GM06990 (cell line): ENCODE results near the gene TMEM132A.

ENCODE experiments used
- DNase-seq: peaks from one replicate; pipeline ENCODE4 v3.0.0-alpha.2; 2011; ENCODE audit not compliant: insufficient read length; ENCODE audit errors: extremely low read depth
- H3K27me3 ChIP-seq: replicated peaks from 2 replicates; pipeline ENCODE4 v1.6.0; 2011; ENCODE audit warnings: low read length; ENCODE audit not compliant: control insufficient read depth, insufficient read depth
- H3K36me3 ChIP-seq: 2 replicates; pipeline ENCODE4 v1.5.1; 2011; ENCODE audit warnings: low read length; ENCODE audit not compliant: control insufficient read depth, insufficient read depth
- H3K4me3 ChIP-seq: replicated peaks from 2 replicates; pipeline ENCODE4 v1.5.1; 2011; ENCODE audit warnings: low read depth, mild to moderate bottlenecking, control low read depth, low read length
- CTCF ChIP-seq: IDR thresholded peaks from 2 replicates; pipeline ENCODE4 v1.5.1; 2011; ENCODE audit warnings: low read length, control low read depth, mild to moderate bottlenecking, inconsistent platforms; ENCODE audit not compliant: insufficient read depth, poor library complexity, severe bottlenecking

TMEM132A gene

GRCh38 chr11:60918251-60918938 lies 5.9 kb upstream of the TMEM132A start:
- no peak for TF ChIP-seq CTCF
- DNase-seq: no peak
- Histone ChIP-seq H3K27me3 (no peaks in the 10 kb centered on the region), H3K4me3 (no peak overlapping the region), H3K36me3 (peaks cover 20% of the 10 kb centered on the region)

GRCh38 chr11:60918939-60919265 lies 5.4 kb upstream of the TMEM132A start:
- Histone ChIP-seq H3K36me3 (peaks cover 20% of the 10 kb centered on the region), H3K4me3 (no peak overlapping the region), H3K27me3 (no peaks in the 10 kb centered on the region)
- no peak for DNase-seq
- no peak for TF ChIP-seq CTCF

GRCh38 chr11:60919320-60919719 lies 4.9 kb upstream of the TMEM132A start:
- no peak for DNase-seq
- no peak overlapping the region for H3K4me3 ChIP-seq
- no peaks in the 10 kb centered on the region for H3K27me3 ChIP-seq
- H3K36me3 ChIP-seq: peaks cover 20% of the 10 kb centered on the region
- TF ChIP-seq CTCF: no peak

GRCh38 chr11:60919956-60920355 lies 4.3 kb upstream of the TMEM132A start:
- DNase-seq: no peak
- H3K4me3 ChIP-seq: no peak overlapping the region
- H3K27me3 ChIP-seq: no peaks in the 10 kb centered on the region
- peaks cover 20% of the 10 kb centered on the region for H3K36me3 ChIP-seq
- TF ChIP-seq CTCF: no peak

- no peak for TF ChIP-seq CTCF
- DNase-seq: no peak
- H3K27me3 ChIP-seq: no peaks in the 10 kb centered on the region
- H3K4me3 ChIP-seq: no peak overlapping the region
- H3K36me3 ChIP-seq: peaks cover 20% of the 10 kb centered on the region
These were observed 3.0 kb upstream of the TMEM132A start for GRCh38 chr11:60921259-60921658.

- no peak for TF ChIP-seq CTCF
- peaks cover 20% of the 10 kb centered on the region for H3K36me3 ChIP-seq
- H3K27me3 ChIP-seq: no peaks in the 10 kb centered on the region
These were observed 2.4 kb upstream of the TMEM132A start for GRCh38 chr11:60921777-60922335.

More at GRCh38 chr11:60921777-60922335, 2.4 kb upstream of the TMEM132A start:
- no peak overlapping the region for H3K4me3 ChIP-seq
- no peak for DNase-seq
